Gastroesophageal sphincter (tissue), 3 donors: ENCODE results near the gene CCDC85A.

ENCODE experiments used
- CTCF ChIP-seq, 4 experiments: fragments of 200-600 bp in 2 of 4; fragments of 450-650 bp in 2 of 4; sonication (generic) in 1 of 4; IDR thresholded peaks; one replicate each; pipeline ENCODE4 v1.5.1; 2017 to 2019; ENCODE audit warnings: antibody characterized with exemption in 4 of 4, mild to moderate bottlenecking in 2 of 4, moderate library complexity in 2 of 4
- EP300 ChIP-seq: sonication (generic); formaldehyde crosslinking; IDR thresholded peaks from one replicate; pipeline ENCODE4 v1.6.1; 2017; ENCODE audit warnings: antibody characterized with exemption, mild to moderate bottlenecking
- POLR2A ChIP-seq, 2 donors: fragments of 450-650 bp; IDR thresholded peaks; one replicate each; pipeline ENCODE4 v1.6.1; 2017; ENCODE audit warnings: antibody characterized with exemption in 2 of 2, mild to moderate bottlenecking in 2 of 2, moderate library complexity in 1 of 2
- POLR2AphosphoS5 ChIP-seq: sonication (generic); formaldehyde crosslinking; IDR thresholded peaks from one replicate; pipeline ENCODE4 v1.6.1; 2017; ENCODE audit warnings: antibody characterized with exemption

- TF ChIP-seq POLR2AphosphoS5 (no peak), CTCF (IDR thresholded peaks at IDR 0.05) (no peak), POLR2A (IDR thresholded peaks at IDR 0.05) (no peak), EP300 (no peak)
These were observed 56.4 kb downstream of the CCDC85A start for GRCh38 chr2:56240210-56240609.
